Kidney glomerular epithelial cell (primary cell): ENCODE results near the gene BDH1.
A peak's percentile ranks its signal among the peaks of the same experiment; 100 is the strongest.
"Not testable (repeated sequence)": the region's sequence is repeated elsewhere in the genome, so short reads cannot be mapped to it uniquely, and the experiment has no call there.

Experiments
- DNase-seq: peaks from one replicate; lab custom pipeline; 2025; lab: John Stamatoyannopoulos, UW

BDH1 gene

GRCh38 chr3:197487911-197488391 lies 67.8 kb downstream of the BDH1 start:
- DNase-seq: peak; percentile 89

GRCh38 chr3:197486861-197487260 lies 68.9 kb downstream of the BDH1 start:
- DNase-seq: no peak

GRCh38 chr3:197485143-197485542 lies 70.6 kb downstream of the BDH1 start:
- no peak for DNase-seq

- DNase-seq: no peak
Measured at GRCh38 chr3:197484204-197484901, 71.4 kb downstream of the BDH1 start.

GRCh38 chr3:197482001-197482400 lies 73.8 kb downstream of the BDH1 start:
- no peak for DNase-seq

- no peak for DNase-seq
Measured at GRCh38 chr3:197480320-197480719, 75.4 kb downstream of the BDH1 start.

- DNase-seq: peak; percentile 80
Measured at GRCh38 chr3:197478746-197479668, 76.8 kb downstream of the BDH1 start.

- not testable (repeated sequence) for DNase-seq
Measured at GRCh38 chr3:197477816-197478215, 78.0 kb downstream of the BDH1 start.

- no peak for DNase-seq
Measured at GRCh38 chr3:197475997-197476525, 79.7 kb downstream of the BDH1 start.

- no peak for DNase-seq
Measured at GRCh38 chr3:197475514-197475913, 80.3 kb downstream of the BDH1 start.

- no peak for DNase-seq
Measured at GRCh38 chr3:197472151-197472550, 83.6 kb downstream of the BDH1 start.

- no peak for DNase-seq
Measured at GRCh38 chr3:197471221-197472010, 84.4 kb downstream of the BDH1 start.

- DNase-seq: peak; percentile 35
Measured at GRCh38 chr3:197468866-197469382, 86.8 kb downstream of the BDH1 start.

GRCh38 chr3:197468167-197468566 lies 87.6 kb downstream of the BDH1 start:
- no peak for DNase-seq

GRCh38 chr3:197466586-197467399 lies 89.0 kb downstream of the BDH1 start:
- DNase-seq: no peak

- DNase-seq: no peak
Measured at GRCh38 chr3:197465996-197466549, 89.7 kb downstream of the BDH1 start.

GRCh38 chr3:197465197-197465995 lies 90.4 kb downstream of the BDH1 start:
- no peak for DNase-seq

- no peak for DNase-seq
Measured at GRCh38 chr3:197464794-197465193, 91.0 kb downstream of the BDH1 start.

- peak; percentile 41 for DNase-seq
Measured at GRCh38 chr3:197463279-197463678, 92.5 kb downstream of the BDH1 start.

- DNase-seq: no peak
Measured at GRCh38 chr3:197462808-197463207, 93.0 kb downstream of the BDH1 start.
